Stomach smooth muscle (tissue), 2 donors: ENCODE results near the gene GALR3.

Experiments used
- H3K27ac ChIP-seq: one replicate; pipeline ENCODE4 v1.7.0; 2013; ENCODE audit warnings: mild to moderate bottlenecking, low read length, inconsistent platforms
- H3K27me3 ChIP-seq, 2 donors: one replicate each; pipeline ENCODE4 v1.7.0; 2013; ENCODE audit warnings: low read length in 2 of 2; ENCODE audit not compliant: insufficient read depth in 2 of 2, control insufficient read depth in 1 of 2
- H3K36me3 ChIP-seq, 2 donors: one replicate each; pipeline ENCODE4 v1.7.0; 2013; ENCODE audit warnings: low read length in 2 of 2; ENCODE audit not compliant: control insufficient read depth in 2 of 2, insufficient read depth in 2 of 2
- H3K4me1 ChIP-seq: one replicate; pipeline ENCODE4 v1.7.0; 2013; ENCODE audit warnings: low read length; ENCODE audit not compliant: control insufficient read depth, insufficient read depth
- H3K4me3 ChIP-seq, 2 donors: one replicate each; pipeline ENCODE4 v1.7.0; 2013; ENCODE audit warnings: low read length in 2 of 2
- H3K9ac ChIP-seq, 2 donors: one replicate each; pipeline ENCODE4 v1.7.0; 2013; ENCODE audit warnings: low read length in 2 of 2, mild to moderate bottlenecking in 1 of 2
- H3K9me3 ChIP-seq, 2 donors: one replicate each; pipeline ENCODE4 v1.7.0; 2013; ENCODE audit warnings: low read length in 2 of 2; ENCODE audit not compliant: control insufficient read depth in 2 of 2
- donor health status: healthy.
- donor health status: Pancreatic carcinoma.

The GALR3 gene

DNA sequence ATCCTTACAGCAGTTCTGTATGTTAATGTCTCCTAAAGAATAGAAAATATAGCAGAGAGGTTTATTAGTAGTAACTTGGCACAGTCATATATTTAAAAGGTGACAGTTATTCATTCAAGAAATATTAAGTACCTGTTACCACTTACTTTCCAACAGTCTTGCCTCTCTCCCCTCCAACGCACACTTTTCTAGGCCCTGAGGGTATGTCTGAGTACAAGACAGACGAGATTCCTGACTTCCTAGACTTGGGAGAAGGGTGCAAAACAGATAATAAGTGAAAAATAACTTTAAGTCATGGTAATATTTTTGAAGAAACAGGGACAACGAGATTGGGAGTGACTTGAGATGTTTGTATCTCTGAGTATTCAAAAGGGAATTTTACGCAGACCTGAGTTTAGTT is 27.6 kb downstream of the GALR3 start:
- Histone ChIP-seq H3K9ac (peak overlapping the region in 1 of 2 donors; percentile 12), H3K4me3 (no peak overlapping the region), H3K4me1 (peaks cover 39% of the 10 kb centered on the region), H3K9me3 (no peaks in the 10 kb centered on the region), H3K27ac (no peak overlapping the region), H3K36me3 (peaks cover 18 to 19% of the 10 kb centered on the region in 2 donors), H3K27me3 (no peaks in the 10 kb centered on the region)

DNA sequence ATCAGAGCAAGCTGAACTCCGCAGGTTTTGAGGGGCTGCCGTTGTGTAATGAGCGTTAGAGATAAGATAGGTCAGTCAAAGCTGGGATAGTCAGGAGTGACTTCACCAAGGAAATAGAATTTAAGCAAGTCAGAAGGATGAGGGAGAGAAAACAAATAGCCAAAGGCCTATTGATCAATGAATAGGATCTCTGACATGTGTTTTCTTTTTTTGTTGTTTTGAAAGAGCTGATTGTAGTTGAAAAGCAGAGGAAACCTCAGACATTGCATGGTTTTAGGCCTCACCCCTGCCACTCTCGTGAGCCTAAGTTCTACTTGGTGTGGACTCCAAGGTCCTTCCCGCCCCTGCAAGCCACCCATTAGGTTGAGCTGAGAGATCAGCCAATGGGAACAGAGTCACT is 29.2 kb downstream of the GALR3 start:
- H3K4me1 ChIP-seq: peaks cover 39% of the 10 kb centered on the region
- no peaks in the 10 kb centered on the region for H3K27me3 ChIP-seq
- peaks cover 18 to 21% of the 10 kb centered on the region in 2 donors for H3K36me3 ChIP-seq
- no peak overlapping the region for H3K4me3 ChIP-seq
- H3K9me3 ChIP-seq: no peaks in the 10 kb centered on the region
- H3K9ac ChIP-seq: no peak overlapping the region
- no peak overlapping the region for H3K27ac ChIP-seq

DNA sequence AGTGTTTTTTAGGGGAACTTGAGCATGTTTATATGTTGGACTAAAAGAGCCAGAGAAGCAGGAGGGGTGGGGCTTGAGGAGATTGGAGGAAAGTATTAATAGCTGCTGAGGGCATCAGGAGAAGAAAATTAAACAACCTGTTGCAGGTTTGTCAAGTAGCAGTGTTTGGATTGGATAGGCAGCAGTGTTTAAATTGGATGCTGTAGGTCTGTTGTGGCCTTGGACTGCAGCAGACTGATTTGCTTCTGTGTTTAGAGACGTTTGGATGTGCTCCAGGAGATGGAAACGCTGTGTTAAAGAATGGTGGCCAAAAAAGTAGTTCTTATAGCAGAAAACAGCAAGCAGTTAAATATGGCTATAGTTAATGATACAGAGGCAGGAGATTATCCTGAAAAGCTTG is 31.8 kb downstream of the GALR3 start:
- Histone ChIP-seq H3K27ac (peak overlapping the region; percentile 69), H3K27me3 (no peaks in the 10 kb centered on the region), H3K9me3 (no peaks in the 10 kb centered on the region), H3K4me3 (peak overlapping the region in 1 of 2 donors; percentile 3), H3K9ac (no peak overlapping the region), H3K4me1 (peaks cover 31% of the 10 kb centered on the region), H3K36me3 (peaks cover 27 to 32% of the 10 kb centered on the region in 2 donors)

DNA sequence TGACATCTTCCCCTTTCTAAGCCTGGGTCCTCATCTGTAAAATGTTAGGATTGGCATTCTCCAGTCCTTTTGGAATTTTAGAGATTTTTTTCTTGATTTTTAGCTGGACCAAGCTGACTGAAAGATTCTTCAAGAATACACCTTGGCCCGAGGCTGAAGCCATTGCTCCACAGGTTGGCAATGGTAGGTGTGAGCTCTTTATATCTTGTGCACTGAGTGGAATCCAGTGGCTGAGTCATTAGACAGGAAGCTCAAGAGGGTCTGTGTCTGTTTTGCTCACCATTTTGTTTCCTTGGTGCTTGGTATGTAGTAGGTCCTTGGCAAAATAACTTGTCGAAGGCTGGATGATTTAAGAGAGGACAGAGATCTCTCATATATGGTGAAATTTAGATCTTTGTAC is 32.3 kb downstream of the GALR3 start:
- Histone ChIP-seq H3K9me3 (no peaks in the 10 kb centered on the region), H3K4me1 (peaks cover 26% of the 10 kb centered on the region), H3K27ac (peak overlapping the region; percentile 69), H3K27me3 (no peaks in the 10 kb centered on the region), H3K9ac (no peak overlapping the region), H3K4me3 (no peak overlapping the region), H3K36me3 (peaks cover 30 to 32% of the 10 kb centered on the region in 2 donors)

DNA sequence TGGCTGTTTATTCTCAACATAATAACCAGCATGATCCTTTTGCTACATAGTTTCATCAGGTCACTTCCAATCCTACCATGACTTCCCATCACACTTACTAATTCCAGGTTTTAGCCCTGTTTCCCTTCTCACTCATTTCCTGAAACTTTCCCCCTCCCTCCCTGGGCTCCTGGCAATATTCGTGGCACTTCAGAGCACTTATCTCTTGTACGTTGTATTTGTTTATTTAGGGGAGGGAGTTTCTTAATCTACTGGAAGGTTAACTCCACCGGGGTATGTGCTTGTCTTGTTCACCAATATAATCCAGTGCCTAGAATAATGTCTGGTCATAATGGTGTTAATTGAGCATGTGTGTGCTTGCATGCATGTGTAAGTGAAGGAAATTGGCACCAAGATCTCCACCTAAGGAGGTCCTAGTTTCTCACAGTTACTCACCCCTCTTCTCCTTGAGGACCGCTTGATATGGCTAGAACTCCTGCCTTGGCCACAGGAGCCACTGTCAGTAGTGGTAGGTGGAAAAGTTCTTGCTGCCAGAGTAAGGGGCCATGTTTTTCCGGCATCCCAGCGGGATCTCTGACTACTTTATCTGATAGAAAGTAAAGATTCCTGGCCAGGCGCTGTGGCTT is 37.7 kb downstream of the GALR3 start:
- H3K27ac ChIP-seq: no peak overlapping the region
- H3K9me3 ChIP-seq: no peaks in the 10 kb centered on the region
- no peak overlapping the region for H3K9ac ChIP-seq
- H3K4me1 ChIP-seq: peaks cover 13% of the 10 kb centered on the region
- H3K36me3 ChIP-seq: peaks cover 32 to 38% of the 10 kb centered on the region in 2 donors
- H3K4me3 ChIP-seq: no peak overlapping the region
- no peaks in the 10 kb centered on the region for H3K27me3 ChIP-seq

DNA sequence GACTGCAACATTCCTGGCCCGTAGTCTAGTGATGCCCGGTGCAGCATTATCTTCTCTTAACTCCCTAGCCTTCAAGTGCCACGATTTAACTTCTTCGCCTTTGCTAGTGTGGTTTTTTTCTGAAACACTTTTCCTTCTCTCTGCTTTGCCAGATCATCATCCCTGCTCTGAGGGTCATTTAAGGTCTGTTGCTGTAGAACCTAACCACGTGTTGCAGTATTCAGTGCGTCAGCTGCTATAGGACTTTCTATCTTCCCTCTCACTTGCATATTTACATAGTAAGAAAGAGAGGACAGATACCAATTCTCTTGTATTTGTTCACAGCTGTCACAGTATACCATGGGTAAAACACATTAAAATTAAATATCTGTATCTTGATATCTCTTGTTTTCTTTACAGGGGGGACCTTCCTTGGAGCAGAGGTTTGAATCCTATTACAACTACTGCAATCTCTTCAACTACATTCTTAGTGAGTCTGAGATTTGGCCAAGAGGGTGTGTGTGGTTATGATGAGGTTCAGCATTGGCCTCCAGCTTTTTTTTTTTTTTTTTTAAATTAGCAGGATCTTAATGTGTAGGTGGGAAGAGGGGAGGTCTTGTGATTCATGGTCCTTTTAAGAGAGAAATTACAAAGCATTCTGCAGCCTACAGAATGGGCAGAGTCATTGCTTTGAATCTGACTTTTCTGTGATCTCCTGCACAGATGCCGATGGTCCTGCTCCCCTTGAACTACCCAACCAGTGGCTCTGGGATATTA is 39.6 kb downstream of the GALR3 start:
- peak overlapping the region; percentile 73 for H3K27ac ChIP-seq
- H3K9ac ChIP-seq: peak overlapping the region in 1 of 2 donors; percentile 36
- H3K4me3 ChIP-seq: no peak overlapping the region
- no peaks in the 10 kb centered on the region for H3K9me3 ChIP-seq
- H3K4me1 ChIP-seq: peaks cover 13% of the 10 kb centered on the region
- H3K36me3 ChIP-seq: peaks cover 35 to 42% of the 10 kb centered on the region in 2 donors
- no peaks in the 10 kb centered on the region for H3K27me3 ChIP-seq

DNA sequence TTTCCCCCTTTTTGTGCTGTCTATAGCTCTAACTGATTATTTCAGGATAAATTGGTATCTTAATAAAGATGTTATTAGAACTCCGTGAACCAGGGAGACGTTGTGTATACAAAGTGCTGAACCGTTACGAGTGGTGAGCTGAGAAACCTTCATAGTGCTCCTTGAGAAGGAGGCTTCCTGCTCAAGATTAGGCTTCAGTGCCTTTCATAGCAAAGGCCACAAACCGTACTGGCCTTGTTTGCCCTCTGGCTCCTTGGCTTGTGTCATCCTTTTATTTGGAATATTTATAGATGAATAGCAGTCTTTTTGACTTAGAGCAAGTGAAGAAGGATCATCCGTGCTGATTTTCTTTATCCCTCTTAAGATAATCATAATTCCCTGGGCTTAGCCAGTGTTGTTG is 42.3 kb downstream of the GALR3 start:
- Histone ChIP-seq H3K27ac (no peak overlapping the region), H3K36me3 (peaks cover 35 to 46% of the 10 kb centered on the region in 2 donors)

DNA sequence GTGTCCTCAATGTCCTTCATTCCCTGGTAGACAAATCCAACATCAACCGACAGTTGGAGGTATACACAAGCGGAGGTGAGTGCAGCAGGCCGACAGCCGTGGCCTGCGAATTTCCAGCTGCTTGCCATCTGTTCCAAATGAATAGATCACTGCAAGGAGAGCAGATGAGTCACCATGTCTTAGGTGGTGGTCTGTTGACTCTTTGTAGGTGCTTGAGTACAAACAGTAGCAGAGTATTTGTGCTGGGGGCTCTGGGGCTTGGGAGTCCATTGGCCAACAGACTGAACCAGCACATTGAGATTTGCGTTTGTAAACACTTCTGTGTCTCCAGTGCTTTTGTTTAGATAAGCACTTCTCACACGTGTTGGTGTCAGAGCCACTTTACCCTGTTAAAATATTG is 47.1 kb downstream of the GALR3 start:
- peaks cover 46 to 50% of the 10 kb centered on the region in 2 donors for H3K36me3 ChIP-seq

More for the DNA sequence above, 42.3 kb downstream of the GALR3 start:
- no peaks in the 10 kb centered on the region for H3K27me3 ChIP-seq
- peak overlapping the region in 1 of 2 donors; percentile 29 for H3K9ac ChIP-seq
- no peaks in the 10 kb centered on the region for H3K9me3 ChIP-seq
- no peak overlapping the region for H3K4me3 ChIP-seq
- peaks cover 13% of the 10 kb centered on the region for H3K4me1 ChIP-seq

More for the DNA sequence above, 47.1 kb downstream of the GALR3 start:
- H3K9me3 ChIP-seq: no peaks in the 10 kb centered on the region
- H3K4me1 ChIP-seq: no peaks in the 10 kb centered on the region
- H3K27me3 ChIP-seq: no peaks in the 10 kb centered on the region
- H3K9ac ChIP-seq: no peak overlapping the region
- no peak overlapping the region for H3K4me3 ChIP-seq
- H3K27ac ChIP-seq: no peak overlapping the region
